ENCODE measurements around the gene SKIC3.

SKIC3 gene

DNA sequence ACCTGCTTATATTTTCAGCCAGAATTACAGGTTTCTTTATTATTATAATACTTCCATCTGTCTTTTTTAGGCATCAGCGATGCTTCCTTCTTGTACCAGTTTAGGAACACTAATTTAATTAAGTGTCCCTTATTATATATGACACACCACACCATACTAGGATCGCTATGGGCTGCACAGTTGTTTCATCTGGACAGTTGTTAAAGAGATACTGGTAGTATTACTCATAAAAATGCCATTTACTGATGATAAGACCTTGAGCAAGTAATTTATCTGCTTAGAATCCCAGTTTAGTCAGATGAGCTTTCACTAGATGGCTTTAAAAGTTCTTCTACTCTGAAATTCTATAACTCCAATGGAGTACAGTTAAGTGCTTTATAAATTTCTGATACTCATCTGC lies 17.2 kb upstream of the SKIC3 start:
- H3K4me1 ChIP-seq (ENCODE audit: low read length), result no peaks in the 10 kb centered on the region
- H3K4me2 ChIP-seq (ENCODE audit: low read length), result no peak overlapping the region
- no peaks in the 10 kb centered on the region for H4K20me1 ChIP-seq (ENCODE audit: insufficient read depth, low read length)
- no peak overlapping the region for H3K27ac ChIP-seq (ENCODE audit: low read length)
- H3K9me3 ChIP-seq (ENCODE audit: insufficient read depth, low read length), result no peaks in the 10 kb centered on the region
- H3K27me3 ChIP-seq (ENCODE audit: low read depth, low read length), result no peaks in the 10 kb centered on the region
- no peak overlapping the region for H3K9ac ChIP-seq (ENCODE audit: low read length)
- no peak overlapping the region for H2AFZ ChIP-seq (ENCODE audit: low read depth, low read length)
- H3K4me3 ChIP-seq (ENCODE audit: low read length), result no peak overlapping the region
- no peak for TF ChIP-seq EZH2phosphoT487 (IDR thresholded peaks at IDR 0.05; ENCODE audit: low read depth)
- TF ChIP-seq, protein P1, sequence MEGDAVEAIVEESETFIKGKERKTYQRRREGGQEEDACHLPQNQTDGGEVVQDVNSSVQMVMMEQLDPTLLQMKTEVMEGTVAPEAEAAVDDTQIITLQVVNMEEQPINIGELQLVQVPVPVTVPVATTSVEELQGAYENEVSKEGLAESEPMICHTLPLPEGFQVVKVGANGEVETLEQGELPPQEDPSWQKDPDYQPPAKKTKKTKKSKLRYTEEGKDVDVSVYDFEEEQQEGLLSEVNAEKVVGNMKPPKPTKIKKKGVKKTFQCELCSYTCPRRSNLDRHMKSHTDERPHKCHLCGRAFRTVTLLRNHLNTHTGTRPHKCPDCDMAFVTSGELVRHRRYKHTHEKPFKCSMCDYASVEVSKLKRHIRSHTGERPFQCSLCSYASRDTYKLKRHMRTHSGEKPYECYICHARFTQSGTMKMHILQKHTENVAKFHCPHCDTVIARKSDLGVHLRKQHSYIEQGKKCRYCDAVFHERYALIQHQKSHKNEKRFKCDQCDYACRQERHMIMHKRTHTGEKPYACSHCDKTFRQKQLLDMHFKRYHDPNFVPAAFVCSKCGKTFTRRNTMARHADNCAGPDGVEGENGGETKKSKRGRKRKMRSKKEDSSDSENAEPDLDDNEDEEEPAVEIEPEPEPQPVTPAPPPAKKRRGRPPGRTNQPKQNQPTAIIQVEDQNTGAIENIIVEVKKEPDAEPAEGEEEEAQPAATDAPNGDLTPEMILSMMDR (IDR thresholded peaks at IDR 0.05; ENCODE audit: low read depth, low read length), result no peak
- H3K36me3 ChIP-seq (replicated peaks; ENCODE audit: low read depth, low read length), result no peaks in the 10 kb centered on the region
- H3K79me2 ChIP-seq (ENCODE audit: low read length), result no peaks in the 10 kb centered on the region

DNA sequence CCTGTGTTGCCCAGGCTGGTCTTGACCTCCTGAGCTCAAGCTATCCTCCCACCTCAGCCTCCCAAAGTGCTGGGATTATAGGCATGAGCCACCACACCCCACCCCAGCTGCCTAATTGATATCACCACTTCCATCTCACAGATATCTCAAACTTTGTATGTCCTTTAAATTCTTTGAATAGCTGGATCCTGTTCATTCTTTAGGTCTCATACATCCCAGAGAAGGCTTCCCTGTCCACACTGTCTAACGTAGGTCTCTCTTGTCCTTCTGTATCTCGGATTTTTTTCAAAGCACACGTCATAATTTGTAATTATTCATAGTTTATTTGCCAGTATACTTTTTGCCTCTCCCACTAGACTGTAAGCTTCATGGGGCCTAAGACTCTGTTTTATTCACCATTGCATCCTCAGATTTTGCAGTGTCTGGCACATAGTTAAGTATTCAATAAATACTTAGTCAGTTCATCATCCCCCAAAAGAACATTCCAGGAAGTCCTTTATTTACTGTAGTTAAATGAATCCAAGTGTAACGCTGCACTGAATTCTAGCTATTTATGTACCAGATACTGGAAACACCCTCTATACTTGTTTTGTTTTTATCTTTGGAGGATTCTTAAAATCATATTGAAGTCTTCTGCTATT lies 10.6 kb upstream of the SKIC3 start:
- Histone ChIP-seq H3K36me3 (replicated peaks; ENCODE audit: low read depth, low read length) (no peaks in the 10 kb centered on the region), H3K4me2 (ENCODE audit: low read length) (no peak overlapping the region), H3K9me3 (ENCODE audit: insufficient read depth, low read length) (no peaks in the 10 kb centered on the region), H3K4me1 (ENCODE audit: low read length) (no peaks in the 10 kb centered on the region), H3K27me3 (ENCODE audit: low read depth, low read length) (no peaks in the 10 kb centered on the region), H4K20me1 (ENCODE audit: insufficient read depth, low read length) (no peaks in the 10 kb centered on the region), H3K27ac (ENCODE audit: low read length) (no peak overlapping the region), H2AFZ (ENCODE audit: low read depth, low read length) (no peak overlapping the region), H3K4me3 (ENCODE audit: low read length) (no peak overlapping the region), H3K9ac (ENCODE audit: low read length) (no peak overlapping the region), H3K79me2 (ENCODE audit: low read length) (no peaks in the 10 kb centered on the region)
- TF ChIP-seq, protein P1 (IDR thresholded peaks at IDR 0.05; ENCODE audit: low read depth, low read length), result no peak
- TF ChIP-seq EZH2phosphoT487 (IDR thresholded peaks at IDR 0.05; ENCODE audit: low read depth), result no peak

DNA sequence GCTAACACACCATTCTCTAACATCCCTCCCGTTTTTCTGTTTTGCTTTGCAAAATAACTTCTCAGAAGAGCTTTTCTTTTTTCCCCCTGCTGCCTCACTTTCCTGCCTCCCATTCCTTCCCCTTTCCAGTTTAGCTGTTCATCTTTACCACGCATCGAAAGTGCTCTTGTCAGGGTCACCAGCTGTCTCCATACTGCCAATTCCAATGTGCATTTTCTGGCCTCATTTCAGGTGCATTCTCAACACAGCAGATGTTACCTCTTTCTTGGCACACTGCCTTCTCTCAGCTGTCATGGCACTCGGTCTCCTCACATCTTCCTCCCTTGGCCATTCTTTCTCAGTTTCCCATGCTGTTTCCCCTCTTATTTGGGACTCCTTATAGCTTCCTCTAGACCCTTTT lies 9.7 kb upstream of the SKIC3 start:
- H3K27ac ChIP-seq (ENCODE audit: low read length), result no peak overlapping the region
- no peaks in the 10 kb centered on the region for H4K20me1 ChIP-seq (ENCODE audit: insufficient read depth, low read length)
- no peaks in the 10 kb centered on the region for H3K36me3 ChIP-seq (replicated peaks; ENCODE audit: low read depth, low read length)
- no peak overlapping the region for H2AFZ ChIP-seq (ENCODE audit: low read depth, low read length)
- H3K4me3 ChIP-seq (ENCODE audit: low read length), result no peak overlapping the region
- no peaks in the 10 kb centered on the region for H3K27me3 ChIP-seq (ENCODE audit: low read depth, low read length)
- no peaks in the 10 kb centered on the region for H3K4me1 ChIP-seq (ENCODE audit: low read length)
- H3K4me2 ChIP-seq (ENCODE audit: low read length), result no peak overlapping the region
- H3K9ac ChIP-seq (ENCODE audit: low read length), result no peak overlapping the region
- H3K9me3 ChIP-seq (ENCODE audit: insufficient read depth, low read length), result no peaks in the 10 kb centered on the region
- TF ChIP-seq, protein P1 (IDR thresholded peaks at IDR 0.05; ENCODE audit: low read depth, low read length), result no peak
- TF ChIP-seq EZH2phosphoT487 (IDR thresholded peaks at IDR 0.05; ENCODE audit: low read depth), result no peak
- H3K79me2 ChIP-seq (ENCODE audit: low read length), result no peaks in the 10 kb centered on the region

DNA sequence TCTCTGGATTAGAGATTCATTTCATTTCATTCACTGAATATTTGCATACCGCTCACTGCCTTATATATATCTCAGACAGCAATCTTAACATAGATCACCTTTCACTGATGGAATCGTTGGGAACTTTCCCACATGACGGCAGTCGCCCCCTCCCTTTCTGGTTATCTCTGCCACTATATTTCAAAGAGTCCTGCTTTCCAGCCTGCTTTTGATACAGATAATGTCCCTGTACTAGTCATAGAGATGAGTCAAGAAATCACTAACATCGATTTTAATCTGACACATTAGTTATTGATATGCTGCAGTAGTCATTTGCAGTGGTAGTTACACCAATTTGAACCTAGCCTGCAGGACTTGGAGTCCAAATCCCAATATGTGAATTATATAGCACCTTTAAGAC lies 8.6 kb upstream of the SKIC3 start:
- H3K36me3 ChIP-seq (replicated peaks; ENCODE audit: low read depth, low read length), result no peaks in the 10 kb centered on the region
- no peak overlapping the region for H2AFZ ChIP-seq (ENCODE audit: low read depth, low read length)
- TF ChIP-seq, protein P1 (IDR thresholded peaks at IDR 0.05; ENCODE audit: low read depth, low read length), result no peak
- TF ChIP-seq EZH2phosphoT487 (IDR thresholded peaks at IDR 0.05; ENCODE audit: low read depth), result no peak
- H3K27me3 ChIP-seq (ENCODE audit: low read depth, low read length), result no peaks in the 10 kb centered on the region
- H3K27ac ChIP-seq (ENCODE audit: low read length), result no peak overlapping the region
- H3K4me2 ChIP-seq (ENCODE audit: low read length), result no peak overlapping the region
- H3K9me3 ChIP-seq (ENCODE audit: insufficient read depth, low read length), result no peaks in the 10 kb centered on the region
- H4K20me1 ChIP-seq (ENCODE audit: insufficient read depth, low read length), result no peaks in the 10 kb centered on the region
- no peaks in the 10 kb centered on the region for H3K4me1 ChIP-seq (ENCODE audit: low read length)
- H3K79me2 ChIP-seq (ENCODE audit: low read length), result no peaks in the 10 kb centered on the region
- no peak overlapping the region for H3K9ac ChIP-seq (ENCODE audit: low read length)
- no peak overlapping the region for H3K4me3 ChIP-seq (ENCODE audit: low read length)

All from OCI-LY3 (cell line).